NCI-H128 (cell line): Measurements from ENCODE around the gene DLK1.

Experiments
- DNase-seq: peaks from one replicate; lab custom pipeline; 2025; ENCODE audit not compliant: unreplicated experiment; lab: John Stamatoyannopoulos, UW

DLK1 gene

DNA sequence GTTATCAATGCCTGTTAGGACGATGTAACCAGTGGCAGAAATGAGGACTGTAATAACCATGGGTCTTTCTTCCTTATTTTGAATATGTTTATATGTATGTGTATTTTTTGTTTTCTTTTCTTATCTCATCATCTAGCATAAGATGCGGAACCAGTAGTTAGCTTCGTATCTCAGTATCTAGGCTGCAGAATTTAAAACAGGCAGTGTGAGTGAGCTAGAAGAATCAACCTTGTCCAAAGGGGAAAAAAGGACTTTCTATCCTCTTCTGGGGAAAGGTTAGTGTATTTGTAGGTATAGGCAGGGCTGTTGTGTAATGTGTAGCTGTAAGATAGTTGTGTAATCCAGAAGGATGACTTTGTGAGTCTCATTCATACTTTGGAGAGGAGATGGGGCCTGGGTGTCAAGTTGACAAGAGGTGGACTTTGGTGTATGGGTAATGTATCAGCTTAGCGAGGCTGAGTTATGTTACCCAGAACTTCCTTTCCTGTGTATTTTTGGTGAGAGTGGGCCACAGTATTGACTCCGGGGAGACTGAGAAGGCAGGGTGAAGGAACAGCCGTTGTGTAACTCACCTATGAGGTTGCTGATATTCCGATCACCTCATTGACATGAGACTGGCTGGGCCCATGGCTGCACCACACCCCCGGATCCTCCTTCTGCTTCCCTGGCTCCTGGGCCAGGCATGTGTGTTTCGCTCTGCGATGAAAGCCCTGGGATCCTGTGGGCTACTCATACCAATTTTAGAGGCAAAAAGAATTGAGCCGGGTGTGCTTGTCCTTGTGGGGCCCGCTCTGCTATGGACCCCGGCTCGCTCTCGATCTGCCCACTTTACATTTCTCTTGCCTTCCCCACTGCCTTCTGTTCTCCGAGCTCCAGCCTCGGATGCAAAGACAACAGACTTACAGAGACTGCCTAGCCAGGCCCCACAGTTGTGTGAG lies 24.3 kb downstream of the DLK1 start:
- DNase-seq = no peak

DNA sequence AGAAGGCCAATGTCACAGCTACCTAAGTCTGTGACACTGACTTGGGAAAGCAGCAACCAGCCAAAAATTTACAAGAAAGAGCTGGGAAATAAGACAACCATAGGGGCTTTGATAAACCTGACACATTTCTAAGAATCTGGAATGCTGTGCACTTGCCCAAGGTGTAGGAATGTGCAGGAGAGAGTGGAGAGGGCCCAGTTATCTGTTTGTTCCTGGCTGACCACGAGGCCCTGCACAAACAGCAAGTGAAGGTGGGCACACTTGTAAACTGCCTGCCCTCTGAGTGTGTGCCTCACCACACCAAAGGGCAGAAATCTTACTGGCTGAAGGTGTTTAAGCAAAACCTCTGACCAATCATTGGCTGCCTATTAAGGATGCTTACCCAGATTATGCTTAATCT lies 27.3 kb downstream of the DLK1 start:
- DNase-seq = no peak

- DNase-seq = no peak
Measured at GRCh38 chr14:100755649-100756048, 29.0 kb downstream of the DLK1 start.

DNA sequence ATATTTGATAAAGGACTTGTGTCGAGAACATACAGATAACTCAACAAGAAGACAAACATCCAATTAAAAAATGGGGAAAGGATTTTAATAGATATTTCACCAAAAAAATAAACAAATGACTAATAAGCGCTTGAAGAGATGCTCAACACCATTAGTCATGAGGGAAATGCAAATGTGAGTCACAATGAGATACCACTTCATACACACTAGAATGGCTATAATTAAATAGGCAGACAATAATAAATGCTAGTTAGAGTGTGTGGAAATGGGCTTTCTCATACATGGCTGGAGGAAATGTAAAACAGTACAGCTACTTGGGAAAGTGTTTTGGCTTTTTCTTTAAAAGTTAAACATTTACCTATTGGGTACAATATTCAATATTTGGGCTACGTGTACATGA lies 34.8 kb downstream of the DLK1 start:
- no peak for DNase-seq

- DNase-seq = no peak
Measured at GRCh38 chr14:100762089-100762515, 35.4 kb downstream of the DLK1 start.

DNA sequence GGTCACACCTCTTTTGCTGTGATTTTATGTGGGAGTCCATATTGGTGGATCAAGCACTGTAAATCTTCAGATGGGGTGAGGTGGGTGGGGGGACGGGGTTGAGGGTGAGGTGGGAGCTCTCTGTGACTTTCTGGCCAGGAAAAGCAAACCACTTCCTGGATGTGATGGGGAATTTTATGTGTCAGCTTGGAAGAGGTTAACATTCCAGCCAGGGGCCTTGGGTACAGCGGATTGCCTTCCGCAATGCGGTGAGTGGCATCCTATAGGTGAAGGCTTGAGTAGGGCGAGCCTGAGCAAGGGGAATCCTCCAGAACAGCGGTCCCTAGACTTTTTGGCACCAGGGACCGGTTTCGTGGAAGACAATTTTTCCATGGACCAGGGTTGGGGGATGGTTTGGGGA lies 36.2 kb downstream of the DLK1 start:
- no peak for DNase-seq

DNA sequence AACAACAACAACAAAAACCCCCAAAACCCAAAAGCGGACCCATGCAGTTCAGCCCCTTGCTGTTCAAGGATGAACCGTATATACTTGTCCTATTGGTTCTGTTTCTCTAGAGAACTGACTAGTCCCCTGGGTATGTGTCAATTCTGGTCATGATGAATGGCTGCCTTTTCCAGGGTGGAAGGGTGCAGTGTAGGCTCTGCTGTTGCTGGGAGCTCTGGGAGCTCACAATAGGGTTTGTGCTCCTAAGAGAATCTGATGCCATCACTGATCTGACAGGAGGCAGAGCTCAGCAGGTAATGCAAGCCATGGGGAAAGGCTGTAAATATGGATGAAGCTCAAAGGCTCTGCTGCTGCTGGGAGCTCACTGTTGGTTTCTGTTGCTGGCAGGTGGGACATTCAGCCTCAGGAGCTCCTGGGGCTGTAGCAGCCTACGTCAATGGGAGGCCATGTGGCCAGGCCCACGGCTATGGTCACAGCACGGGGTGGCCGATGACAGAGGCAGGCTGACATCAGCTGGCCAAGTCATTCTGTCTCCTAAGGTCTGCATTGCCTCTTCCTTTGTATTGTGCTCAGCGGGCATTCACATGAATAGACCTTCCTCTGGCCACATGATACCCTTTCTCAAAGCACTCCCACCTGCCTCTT lies 37.9 kb downstream of the DLK1 start:
- no peak for DNase-seq

DNA sequence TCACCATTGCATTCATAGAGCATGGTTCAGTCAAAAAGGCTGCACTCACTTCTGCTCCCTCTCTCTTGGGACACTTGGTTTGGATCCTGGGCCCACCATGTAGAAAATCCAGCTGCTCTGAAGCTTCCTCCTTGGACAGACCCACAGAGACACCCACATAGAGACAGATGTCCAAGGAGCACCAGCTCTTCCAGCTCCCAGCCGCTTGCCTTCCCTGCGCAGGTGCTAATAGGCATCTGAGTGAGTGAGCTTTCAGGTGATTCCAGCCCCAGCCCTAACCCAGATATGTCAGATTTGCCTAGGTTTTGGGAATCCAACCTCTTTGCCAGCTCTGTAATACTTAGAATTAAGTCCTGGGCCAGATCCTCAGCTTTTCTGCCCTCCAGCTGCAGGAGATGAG lies 38.6 kb downstream of the DLK1 start:
- DNase-seq = no peak

DNA sequence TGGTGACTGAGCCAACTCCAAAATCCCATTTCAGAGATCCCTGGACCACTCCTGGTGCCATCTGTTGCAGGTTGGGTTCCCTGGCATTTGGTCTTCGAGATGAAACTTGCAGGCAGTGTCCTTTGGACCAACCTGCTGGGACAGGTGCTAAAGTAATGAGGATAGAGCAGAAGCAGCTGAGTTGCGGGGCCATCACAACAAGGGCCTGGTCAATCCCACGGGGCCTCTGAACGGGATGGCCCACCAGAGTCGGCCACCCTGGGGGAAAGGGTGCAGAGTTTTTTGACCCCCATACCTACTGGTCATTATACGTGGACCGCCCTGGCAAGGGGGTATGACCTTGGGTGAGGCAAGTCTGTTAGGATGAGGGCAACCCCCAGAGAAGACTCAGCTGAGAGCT lies 39.3 kb downstream of the DLK1 start:
- DNase-seq = no peak

GRCh38 chr14:100767003-100767787 lies 40.5 kb downstream of the DLK1 start:
- no peak for DNase-seq

GRCh38 chr14:100767788-100768536 lies 41.3 kb downstream of the DLK1 start:
- DNase-seq = no peak

- no peak for DNase-seq
Measured at GRCh38 chr14:100769035-100769939, 42.6 kb downstream of the DLK1 start.

GRCh38 chr14:100770046-100770445 lies 43.4 kb downstream of the DLK1 start:
- DNase-seq = no peak

DNA sequence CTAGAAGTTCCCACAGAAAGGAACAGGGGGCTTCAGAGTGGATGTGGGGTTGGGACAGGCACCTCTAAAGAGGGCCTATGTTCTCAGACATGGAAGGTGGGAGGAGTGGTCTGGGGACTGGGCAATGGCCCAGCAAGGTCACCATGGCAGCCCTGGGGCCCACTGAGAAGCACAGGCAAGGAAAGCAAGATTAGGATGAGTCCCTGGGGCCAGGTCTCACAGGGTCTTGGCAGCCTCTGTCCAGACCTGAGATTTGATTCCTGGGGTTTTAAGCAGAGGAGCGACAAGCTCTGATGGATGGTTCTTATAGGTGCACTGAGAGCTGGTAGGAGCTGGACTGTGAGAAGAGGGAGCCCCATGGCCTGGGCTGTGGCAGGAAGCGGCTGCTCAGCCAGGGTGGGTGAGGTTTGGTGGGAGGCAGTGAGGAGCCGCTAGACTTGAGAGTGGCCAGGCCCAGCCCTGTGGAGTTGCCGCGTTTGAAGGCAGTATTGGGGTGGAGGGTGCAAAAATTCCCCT lies 44.0 kb downstream of the DLK1 start:
- no peak for DNase-seq

DNA sequence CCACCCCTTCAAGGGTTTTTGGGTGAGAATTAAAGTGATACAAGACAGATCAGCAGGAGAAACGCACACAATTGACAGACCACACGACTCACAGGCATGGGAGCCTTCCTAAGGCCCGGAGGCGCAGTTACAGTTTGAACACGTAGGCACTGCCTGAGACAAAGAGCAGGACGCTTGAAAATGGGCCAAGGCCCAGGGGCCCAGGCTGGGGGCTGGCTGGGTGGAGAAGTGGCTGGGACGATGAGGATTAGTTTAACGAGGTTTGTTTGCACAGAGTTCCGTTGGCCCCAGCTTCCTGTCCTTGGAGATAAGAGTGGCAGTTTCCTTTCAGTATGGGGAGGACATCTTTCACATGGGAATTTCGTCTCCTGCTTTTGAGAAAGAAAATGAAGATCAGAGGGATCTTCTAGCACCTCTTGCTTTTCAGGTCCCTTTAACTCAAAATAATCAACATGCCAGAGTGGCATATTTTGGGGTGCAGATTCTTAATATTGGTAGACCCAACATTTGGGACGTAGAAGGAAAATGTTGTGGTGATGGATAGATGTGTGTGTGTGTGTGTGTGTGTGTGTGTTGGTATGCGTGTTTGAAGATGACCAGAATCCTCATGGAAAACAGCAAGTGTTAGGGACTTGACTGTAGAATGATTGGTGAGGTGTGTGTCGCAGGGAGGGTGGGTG lies 44.6 kb downstream of the DLK1 start:
- no peak for DNase-seq

- no peak for DNase-seq
Measured at GRCh38 chr14:100772607-100773165, 46.0 kb downstream of the DLK1 start.

GRCh38 chr14:100773331-100774163 lies 46.9 kb downstream of the DLK1 start:
- no peak for DNase-seq

DNA sequence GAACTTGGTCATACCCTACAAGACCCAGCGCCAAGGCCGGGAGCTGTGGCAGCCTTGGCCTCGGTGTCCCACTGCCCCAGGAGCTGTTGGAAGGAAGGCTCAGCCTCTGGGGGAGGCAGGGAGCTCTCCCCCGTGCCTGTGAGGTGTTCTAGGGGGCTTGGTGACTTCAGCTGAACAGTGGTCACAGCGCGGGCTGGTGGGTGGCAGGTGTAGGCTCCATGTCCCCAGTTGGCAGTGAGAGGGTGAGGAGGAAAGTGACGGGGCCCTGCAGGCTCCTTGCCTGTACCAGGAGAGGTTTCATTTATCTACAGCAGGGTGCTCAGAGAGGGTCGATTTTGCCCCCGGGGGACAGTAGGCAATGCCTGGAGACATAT lies 47.5 kb downstream of the DLK1 start:
- no peak for DNase-seq
